B cell (primary cell): ENCODE data around the gene CDK9. TPM values are rescaled to one million over a fixed set of nuclear protein-coding genes. Genes with fewer than 3 reads are reported as not detected.

Experiments
- ATAC-seq: fragments of 200-7000 bp; cut with Tn5 transposase; one replicate; pipeline ENCODE4 v1.10.0; 2021; ENCODE audit warnings: low read depth, mild to moderate bottlenecking, moderate number of reproducible peaks, moderate library complexity
- CTCF ChIA-PET: fragments of 350-600 bp; sonication (Branson Sonifier 250); formaldehyde crosslinking; loops from one replicate; lab custom pipeline; 2021; ENCODE audit warnings: antibody characterized with exemption, inconsistent platforms; lab: Charles Lee
- POLR2A ChIA-PET: fragments of 350-600 bp; sonication (Branson Sonifier 250); formaldehyde crosslinking; loops from one replicate; lab custom pipeline; 2021; ENCODE audit warnings: antibody characterized with exemption; lab: Charles Lee
- DNase-seq: peaks from one replicate; pipeline ENCODE4 v3.0.0; 2013
- H2AFZ ChIP-seq: 2 replicates; pipeline ENCODE4 v1.6.1; 2012; ENCODE audit warnings: mild to moderate bottlenecking, low read depth, low read length; ENCODE audit not compliant: insufficient read depth, poor library complexity, severe bottlenecking
- H3K27ac ChIP-seq, 2 donors: 1 replicate in 1 of 2; 2 replicates in 1 of 2; pipeline ENCODE4 v1.5.1; 2012 to 2013; ENCODE audit warnings: low read length in 2 of 2, mild to moderate bottlenecking in 2 of 2, moderate library complexity in 1 of 2
- H3K27me3 ChIP-seq, 4 experiments: fragments of 200-600 bp in 1 of 4; sonication (generic) in 1 of 4; replicated peaks in 1 of 4; 1 replicate in 2 of 4; 2 replicates in 2 of 4; pipeline versions ENCODE4 v1.6.1 to v1.7.0; 2013 to 2016; ENCODE audit warnings: low read length in 3 of 4, mild to moderate bottlenecking in 2 of 4, mixed read lengths in 1 of 4, moderate library complexity in 1 of 4; ENCODE audit not compliant: insufficient read depth in 4 of 4, control insufficient read depth in 3 of 4; ENCODE audit errors: control extremely low read depth in 1 of 4
- H3K36me3 ChIP-seq, 2 experiments: replicated peaks in 1 of 2; 1 replicate in 1 of 2; 2 replicates in 1 of 2; pipeline versions ENCODE4 v1.6.1 to v1.7.1; 2013; ENCODE audit warnings: low read length in 1 of 2; ENCODE audit not compliant: insufficient read depth in 2 of 2, control insufficient read depth in 1 of 2; ENCODE audit errors: control extremely low read depth in 1 of 2, extremely low read depth in 1 of 2
- H3K4me1 ChIP-seq, 2 donors: fragments of 200-600 bp in 1 of 2; sonication (generic) in 1 of 2; 1 replicate in 1 of 2; 2 replicates in 1 of 2; pipeline versions ENCODE4 v1.5.1 to v1.6.1; 2013 to 2017; ENCODE audit warnings: low read length in 2 of 2; ENCODE audit not compliant: control insufficient read depth in 2 of 2, insufficient read depth in 2 of 2
- H3K4me2 ChIP-seq: replicated peaks from 2 replicates; pipeline ENCODE3; 2012; ENCODE audit warnings: mild to moderate bottlenecking, low read depth, low read length; ENCODE audit not compliant: poor library complexity, severe bottlenecking
- H3K4me3 ChIP-seq, 5 experiments: fragments of 200-600 bp in 1 of 5; sonication (generic) in 1 of 5; 1 replicate in 3 of 5; 2 replicates in 2 of 5; pipeline versions ENCODE4 v1.5.1 to v1.7.0; 2011 to 2016; ENCODE audit warnings: low read length in 4 of 5, mild to moderate bottlenecking in 4 of 5, low read depth in 2 of 5, control low read depth in 1 of 5, moderate library complexity in 1 of 5; ENCODE audit not compliant: insufficient read depth in 1 of 5; ENCODE audit errors: control extremely low read depth in 1 of 5, extremely low read depth in 1 of 5
- H3K79me2 ChIP-seq: fragments of 200-600 bp; sonication (generic); one replicate; pipeline ENCODE4 v1.6.0; 2016; ENCODE audit warnings: low read length; ENCODE audit not compliant: control insufficient read depth, insufficient read depth
- H3K9ac ChIP-seq: fragments of 200-600 bp; sonication (generic); 2 replicates; pipeline ENCODE4 v1.6.1; 2017; ENCODE audit warnings: mild to moderate bottlenecking, low read length, moderate library complexity
- H3K9me3 ChIP-seq, 3 donors: one replicate each; pipeline versions ENCODE4 v1.6.1 to v1.7.1; 2013; ENCODE audit warnings: low read length in 2 of 3; ENCODE audit not compliant: control insufficient read depth in 2 of 3, insufficient read depth in 1 of 3; ENCODE audit errors: control extremely low read depth in 1 of 3
- H4K20me1 ChIP-seq: 2 replicates; pipeline ENCODE4 v1.6.0; 2012; ENCODE audit warnings: mild to moderate bottlenecking, low read length; ENCODE audit not compliant: insufficient read depth, control insufficient read depth, poor library complexity, severe bottlenecking
- H3K27ac Mint-ChIP-seq: one replicate; pipeline ENCODE4 v1.8.0; 2021; ENCODE audit warnings: mixed read lengths
- H3K27me3 Mint-ChIP-seq: one replicate; pipeline ENCODE4 v1.8.0; 2021; ENCODE audit warnings: mixed read lengths
- H3K4me1 Mint-ChIP-seq: one replicate; pipeline ENCODE4 v1.8.0; 2021; ENCODE audit warnings: mixed read lengths
- H3K4me3 Mint-ChIP-seq: one replicate; pipeline ENCODE4 v1.8.0; 2021; ENCODE audit warnings: mixed read lengths
- H3K9me3 Mint-ChIP-seq: one replicate; pipeline ENCODE4 v1.8.0; 2022; ENCODE audit warnings: mixed read lengths; ENCODE audit not compliant: insufficient read depth
- CTCF ChIP-seq: fragments of 200-600 bp; IDR thresholded peaks from one replicate; pipeline ENCODE4 v1.8.0; 2022; ENCODE audit warnings: antibody characterized with exemption, mild to moderate bottlenecking
- EZH2 ChIP-seq: IDR thresholded peaks from 2 replicates; pipeline ENCODE4 v1.6.1; 2012; ENCODE audit warnings: borderline replicate concordance, low read depth, mild to moderate bottlenecking, moderate library complexity, low read length; ENCODE audit not compliant: insufficient read depth, poor library complexity, severe bottlenecking
- WGBS: methylation state at CpG from one replicate; pipeline ENCODE4 v1.1.5; 2013; ENCODE audit warnings: missing lambda C conversion rate; ENCODE audit not compliant: insufficient coverage; 5-methylcytosine and 5-hydroxymethylcytosine counted together
- intact Hi-C: fragments of 100-400 bp; cut with micrococcal nuclease; formaldehyde crosslinking; loops from one replicate; pipeline ENCODE4 v1.10.0; 2022
- polyA plus RNA-seq: library from polyadenylated mRNA; depleted of rRNA; stranded (reverse); fragments of >200 nt; gene quantifications from 2 replicates; pipeline ENCODE4 v1.2.3, GENCODE V29; 2012
- total RNA-seq, 2 donors: library from RNA; stranded (reverse); fragments of 120-200 nt in 1 of 2; gene quantifications; 1 replicate in 1 of 2; 2 replicates in 1 of 2; pipeline versions ENCODE4 v1.2.3 to v1.2.4, GENCODE V29; 2013 to 2022

Gene CDK9
- total and polyA plus RNA-seq, 2 donors (not counting 1 experiment from before 2014, with no cell fraction given): 145 to 176 TPM

GRCh38 chr9:127783111-127784008, 2.5 kb upstream of the CDK9 start:
- Mint-ChIP-seq H3K9me3 (no peaks in the 10 kb centered on the region), H3K27me3 (no peaks in the 10 kb centered on the region), H3K27ac (peak overlapping the region; percentile 98), H3K4me1 (peaks cover 64% of the 10 kb centered on the region), H3K4me3 (peak overlapping the region; percentile 80)
- peak overlapping the region; percentile 76 for H2AFZ ChIP-seq
- ATAC-seq: peak; percentile 5
- no peaks in the 10 kb centered on the region for H3K9me3 ChIP-seq
- H3K27ac ChIP-seq: peak overlapping the region; percentile 91 to 95
- intact Hi-C loops: no loop called here
- H3K79me2 ChIP-seq: peaks cover 69% of the 10 kb centered on the region
- peak overlapping the region in 4 of 5 experiments; percentile 4 to 48 (median 13) for H3K4me3 ChIP-seq
- peaks cover 25% of the 10 kb centered on the region for H4K20me1 ChIP-seq
- H3K4me1 ChIP-seq: peaks cover 60 to 77% of the 10 kb centered on the region in 2 donors
- H3K4me2 ChIP-seq: peak overlapping the region; percentile 95
- DNase-seq: peak; percentile 81
- H3K36me3 ChIP-seq: peaks cover 0 to 14% of the 10 kb centered on the region in 2 experiments
- ChIA-PET CTCF (interaction anchor here (0.8 to 4.9 kb wide), 11 partner anchors 8 to 150 kb away, joined by 3 to 47 read pairs (median 9); partner anchors contain the start of genes ST6GALNAC4 and TOR2A), POLR2A (interaction anchor here (0.6 to 4.1 kb wide), 4 partner anchors 12 to 98 kb away, joined by 4 to 39 read pairs (median 23); partner anchors contain the start of gene TOR2A)
- H3K27me3 ChIP-seq: no peaks in the 10 kb centered on the region
- TF ChIP-seq EZH2: no peak
- no peak for TF ChIP-seq CTCF
- 5% methylated on average over 12 of the region's 20 CpGs for WGBS
- H3K9ac ChIP-seq: peak overlapping the region; percentile 97
